GM12878 (cell line): ENCODE results near the gene CDH18. TPM values are rescaled to one million over a fixed set of nuclear protein-coding genes. Genes with fewer than 3 reads are reported as not detected.

Experiments
- ATAC-seq: fragments of 200-7000 bp; cut with Tn5 transposase; 3 replicates; pipeline ENCODE4 v1.9.1; 2020; ENCODE audit warnings: mild to moderate bottlenecking, moderate library complexity
- BruUV-seq: library from RNA; stranded (reverse); fragments of 400-500 nt; replicated peaks from 2 replicates; lab custom pipeline; 2021; lab: Mats Ljungman, UMichigan
- CTCF ChIA-PET: fragments of 300-600 bp; sonication (Branson Sonifier 250); formaldehyde crosslinking; extraction: SDS; loops from one replicate; lab custom pipeline; 2021; ENCODE audit warnings: inconsistent platforms; lab: Yijun Ruan, JAX
- POLR2A ChIA-PET: fragments of 350-600 bp; formaldehyde crosslinking; extraction: SDS; loops from one replicate; lab custom pipeline; 2021; ENCODE audit warnings: inconsistent platforms; lab: Charles Lee
- RAD21 ChIA-PET: fragments of 300-600 bp; sonication (Branson Sonifier 250); formaldehyde crosslinking; loops from one replicate; lab custom pipeline; 2023; ENCODE audit warnings: antibody characterized with exemption; ENCODE audit not compliant: unreplicated experiment; lab: Charles Lee
- SMC1A ChIA-PET: fragments of 300-600 bp; sonication (Branson Sonifier 250); formaldehyde crosslinking; loops from one replicate; lab custom pipeline; 2023; ENCODE audit not compliant: unreplicated experiment, uncharacterized antibody; lab: Charles Lee
- DNase-seq: peaks from one replicate; pipeline ENCODE4 v3.0.0-alpha.2; 2011; ENCODE audit warnings: low read depth, low spot score
- FAIRE-seq: peaks from 3 replicates; lab custom pipeline; 2011; peaks lifted over from hg19 to GRCh38; lab: Jason Lieb, UNC
- H2AFZ ChIP-seq: 2 replicates; pipeline ENCODE4 v1.6.0; 2011; ENCODE audit warnings: low read depth, low read length, control low read depth; ENCODE audit not compliant: control insufficient read depth
- H3K27ac ChIP-seq: 2 replicates; pipeline ENCODE4 v1.5.1; 2011; ENCODE audit warnings: control low read depth; ENCODE audit not compliant: control insufficient read depth, insufficient read depth
- H3K27me3 ChIP-seq, 2 experiments: replicated peaks in 1 of 2; 2 replicates each; pipeline versions ENCODE4 v1.6.0 to v1.6.1; 2011; ENCODE audit warnings: low read length in 1 of 2; ENCODE audit not compliant: control insufficient read depth in 2 of 2, insufficient read depth in 2 of 2
- H3K36me3 ChIP-seq, 2 experiments: 2 replicates each; pipeline ENCODE4 v1.5.1; 2011; ENCODE audit warnings: low read length in 1 of 2; ENCODE audit not compliant: control insufficient read depth in 2 of 2, insufficient read depth in 2 of 2
- H3K4me1 ChIP-seq: 2 replicates; pipeline ENCODE4 v1.6.1; 2011; ENCODE audit warnings: mild to moderate bottlenecking, low read length, moderate library complexity, mixed read lengths; ENCODE audit not compliant: control insufficient read depth, insufficient read depth
- H3K4me2 ChIP-seq: 2 replicates; pipeline ENCODE4 v1.6.0; 2011; ENCODE audit warnings: control low read depth; ENCODE audit not compliant: control insufficient read depth, insufficient read depth
- H3K4me3 ChIP-seq: fragments of 200-600 bp; sonication (generic); 2 replicates; pipeline ENCODE4 v1.5.1; 2016
- H3K79me2 ChIP-seq: 2 replicates; pipeline ENCODE4 v1.6.0; 2011; ENCODE audit warnings: low read length; ENCODE audit not compliant: control insufficient read depth, insufficient read depth
- H3K9ac ChIP-seq: 2 replicates; pipeline ENCODE4 v1.8.0; 2011; ENCODE audit warnings: low read length, control low read depth, mixed read lengths; ENCODE audit not compliant: control insufficient read depth, insufficient read depth
- H3K9me3 ChIP-seq: replicated peaks from 3 replicates; pipeline ENCODE4 v1.5.1; 2011; ENCODE audit warnings: mild to moderate bottlenecking, low read length; ENCODE audit not compliant: control insufficient read depth, insufficient read depth
- H4K20me1 ChIP-seq: 2 replicates; pipeline ENCODE4 v1.6.0; 2011; ENCODE audit not compliant: control insufficient read depth, insufficient read depth
- HDAC6 ChIP-seq: fragments of 200-600 bp; sonication (generic); IDR thresholded peaks from one replicate; pipeline ENCODE4 v1.8.0; 2017; ENCODE audit warnings: antibody characterized with exemption; ENCODE audit not compliant: unreplicated experiment
- IRF4 ChIP-seq: IDR thresholded peaks from 2 replicates; pipeline ENCODE4 v1.6.1; 2011; ENCODE audit warnings: low read depth, low read length
- NRF1 ChIP-seq: conservative IDR thresholded peaks from 2 replicates; pipeline ENCODE4 v1.6.1; 2011; ENCODE audit warnings: mild to moderate bottlenecking, low read depth, low read length, improper control_type of control experiment
- PAX5 ChIP-seq: IDR thresholded peaks from 2 replicates; pipeline ENCODE4 v1.6.1; 2011; ENCODE audit warnings: low read depth, low read length, borderline replicate concordance
- PAX8 ChIP-seq: fragments of 450-650 bp; IDR thresholded peaks from 2 replicates; pipeline ENCODE4 v1.6.1; 2017; ENCODE audit warnings: mild to moderate bottlenecking, moderate library complexity
- WRNIP1 ChIP-seq: IDR thresholded peaks from 2 replicates; pipeline ENCODE4 v1.6.1; 2011; ENCODE audit warnings: low read depth, low read length, improper control_type of control experiment, borderline replicate concordance
- ZNF622 ChIP-seq: fragments of 450-650 bp; IDR thresholded peaks from 2 replicates; pipeline ENCODE4 v1.6.1; 2017; ENCODE audit warnings: mild to moderate bottlenecking, inconsistent platforms
- ZZZ3 ChIP-seq: IDR thresholded peaks from 2 replicates; pipeline ENCODE4 v1.6.1; 2011; ENCODE audit warnings: low read depth; ENCODE audit not compliant: control insufficient read depth, insufficient read length
- WGBS: methylation state at CpG from one replicate; pipeline ENCODE4 v1.1.6; 2016; ENCODE audit warnings: low lambda C conversion rate; ENCODE audit not compliant: insufficient replicate concordance, insufficient coverage; ENCODE audit errors: missing lambda C conversion rate; 5-methylcytosine and 5-hydroxymethylcytosine counted together
- in situ Hi-C: fragments of 300-500 bp; cut with MboI; formaldehyde crosslinking; loops from 9 replicates; pipeline ENCODE4 v1.14.3; 2018; ENCODE audit warnings: mixed read lengths
- intact Hi-C: fragments of 100-400 bp; cut with micrococcal nuclease; formaldehyde crosslinking; loops from one replicate; pipeline ENCODE4 v1.14.2; 2022; ENCODE audit not compliant: unreplicated experiment
- polyA plus RNA-seq, 11 experiments: library from polyadenylated mRNA; depleted of rRNA in 4 of 11; unstranded in 6 of 11; stranded (reverse) in 5 of 11; fragments of >200 nt; fragmentation: Nextera tagmentation in 4 of 11; fragmentation: Illumina TruSeq in 1 of 11; extraction: Ambion mirVana in 4 of 11; extraction: Trizol in 1 of 11; gene quantifications; 1 replicate in 1 of 11; 2 replicates in 10 of 11; pipeline versions ENCODE4 v1.2.1 to v1.2.3, GENCODE V29; 2011 to 2016; ENCODE audit warnings: inconsistent platforms in 2 of 11, missing spikeins in 2 of 11, low read depth in 1 of 11
- total RNA-seq, 4 experiments: library from RNA; depleted of rRNA in 3 of 4; stranded (reverse); fragments of >200 nt in 3 of 4; fragmentation: Illumina TruSeq in 1 of 4; extraction: Trizol in 1 of 4; gene quantifications; 2 replicates each; pipeline versions ENCODE4 v1.2.1 to v1.2.3, GENCODE V29; 2013 to 2021
- TF ChIP-seq, protein P1 (sequence below): fragments of 450-650 bp; IDR thresholded peaks from 2 replicates; pipeline ENCODE4 v1.6.1; 2016; ENCODE audit warnings: mild to moderate bottlenecking

CDH18 gene
- total and polyA plus RNA-seq, 10 of the 15 experiments (the other 5 are each of a cell fraction or from before 2014, with no cell fraction given), result 0.41 TPM; not detected in 9

DNA sequence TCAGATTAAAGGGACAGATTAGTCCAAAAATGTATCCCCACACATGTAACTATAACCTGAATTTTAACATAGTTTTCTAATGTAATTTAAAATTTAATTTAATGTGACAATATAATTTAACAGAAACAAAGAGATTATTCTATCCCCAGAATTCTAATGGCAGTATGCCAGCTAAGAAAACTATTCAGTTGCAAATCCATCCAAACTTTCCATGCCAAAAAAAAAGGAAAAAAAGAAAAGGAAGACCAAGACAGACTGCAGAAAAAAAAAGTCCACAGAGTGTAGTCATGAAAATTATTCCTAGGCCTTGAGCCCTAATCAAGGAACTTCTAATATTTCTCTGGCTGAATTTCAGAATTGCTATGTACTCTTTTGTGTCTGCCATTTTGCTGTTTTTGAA is 217.6 kb downstream of the CDH18 start:
- ChIA-PET POLR2A (no interaction called here), SMC1A (no interaction called here), CTCF (no interaction called here), RAD21 (no interaction called here)
- no peaks in the 10 kb centered on the region for H3K4me1 ChIP-seq
- H3K4me2 ChIP-seq, result no peak overlapping the region
- DNase-seq, result no peak
- no peak overlapping the region for H3K4me3 ChIP-seq
- no TSS peak for BruUV-seq
- no peaks in the 10 kb centered on the region for H3K9me3 ChIP-seq
- H3K27me3 ChIP-seq, result no peaks in the 10 kb centered on the region
- no peaks in the 10 kb centered on the region for H3K36me3 ChIP-seq
- H2AFZ ChIP-seq, result no peak overlapping the region
- no peak overlapping the region for H3K9ac ChIP-seq
- in situ Hi-C loops, result no loop called here
- intact Hi-C loops, result no loop called here
- no peak for FAIRE-seq
- no peak for ATAC-seq
- H4K20me1 ChIP-seq, result no peaks in the 10 kb centered on the region
- TF ChIP-seq WRNIP1 (no peak), PAX5 (no peak), NRF1 (no peak), PAX8 (no peak), ZZZ3 (no peak), HDAC6 (no peak), ZNF622 (no peak)
- TF ChIP-seq, protein P1, sequence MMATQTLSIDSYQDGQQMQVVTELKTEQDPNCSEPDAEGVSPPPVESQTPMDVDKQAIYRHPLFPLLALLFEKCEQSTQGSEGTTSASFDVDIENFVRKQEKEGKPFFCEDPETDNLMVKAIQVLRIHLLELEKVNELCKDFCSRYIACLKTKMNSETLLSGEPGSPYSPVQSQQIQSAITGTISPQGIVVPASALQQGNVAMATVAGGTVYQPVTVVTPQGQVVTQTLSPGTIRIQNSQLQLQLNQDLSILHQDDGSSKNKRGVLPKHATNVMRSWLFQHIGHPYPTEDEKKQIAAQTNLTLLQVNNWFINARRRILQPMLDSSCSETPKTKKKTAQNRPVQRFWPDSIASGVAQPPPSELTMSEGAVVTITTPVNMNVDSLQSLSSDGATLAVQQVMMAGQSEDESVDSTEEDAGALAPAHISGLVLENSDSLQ, result no peak
- no peaks in the 10 kb centered on the region for H3K79me2 ChIP-seq
- no peak overlapping the region for H3K27ac ChIP-seq

DNA sequence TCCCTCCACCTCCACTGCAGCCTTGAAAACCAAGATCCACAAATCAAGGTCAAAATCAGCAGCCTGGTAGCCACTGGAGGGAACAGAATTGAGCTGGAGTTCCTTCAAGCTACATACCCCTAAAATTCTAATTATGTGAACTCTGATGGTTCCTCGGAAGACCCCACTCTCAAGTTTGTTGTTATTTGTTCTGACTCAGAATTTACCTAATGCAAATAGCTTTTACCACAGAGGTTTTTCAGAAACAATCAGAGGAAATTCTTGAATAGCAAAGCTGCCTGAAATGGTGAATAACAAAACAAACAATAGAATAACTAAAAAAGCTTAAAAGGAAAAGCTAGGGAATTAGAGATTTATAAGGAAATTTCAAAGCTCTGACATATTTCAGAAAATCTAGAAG is 220.0 kb downstream of the CDH18 start:
- WGBS, result 53% methylated on average over 1 of the region's 1 CpG
- POLR2A ChIA-PET, result interaction anchor here (0.5 kb wide), 1 partner anchor 461 kb away, joined by 3 read pairs; no protein-coding TSS in a partner anchor

More for the DNA sequence above, 220.0 kb downstream of the CDH18 start:
- no peak for FAIRE-seq
- Histone ChIP-seq H3K36me3 (no peaks in the 10 kb centered on the region), H3K4me2 (no peak overlapping the region), H3K4me3 (no peak overlapping the region)
- no peak for ATAC-seq
- no TSS peak for BruUV-seq
- in situ Hi-C loops, result no loop called here
- no peak for TF ChIP-seq IRF4
- TF ChIP-seq, all 136 proteins: peak for 0
- ChIA-PET RAD21 (no interaction called here), SMC1A (interaction anchor here (0.7 to 1.3 kb wide), 2 partner anchors 66 to 510 kb away, joined by 3 read pairs; no protein-coding TSS in a partner anchor), CTCF (no interaction called here)
- intact Hi-C loops, result no loop called here
- DNase-seq, result no peak
- H3K79me2 ChIP-seq, result no peaks in the 10 kb centered on the region
- H4K20me1 ChIP-seq, result no peaks in the 10 kb centered on the region
- no peaks in the 10 kb centered on the region for H3K4me1 ChIP-seq
- H3K27ac ChIP-seq, result no peak overlapping the region
- H3K9me3 ChIP-seq, result no peaks in the 10 kb centered on the region
- no peaks in the 10 kb centered on the region for H3K27me3 ChIP-seq
- no peak overlapping the region for H3K9ac ChIP-seq
- no peak overlapping the region for H2AFZ ChIP-seq
